GM18502 (cell line): ENCODE results near the gene COIL.

ENCODE experiments used
- ATAC-seq: cut with Tn5 transposase; IDR thresholded peaks from one replicate; pipeline ENCODE4 v1.9.1; 2021; ENCODE audit warnings: mild to moderate bottlenecking; ENCODE audit not compliant: unreplicated experiment, poor library complexity

The COIL gene

GRCh38 chr17:56912105-56912999, 48.5 kb downstream of the COIL start:
- no peak for ATAC-seq

GRCh38 chr17:56910509-56911235, 50.2 kb downstream of the COIL start:
- ATAC-seq = no peak

GRCh38 chr17:56909742-56910508, 50.9 kb downstream of the COIL start:
- ATAC-seq = no peak

GRCh38 chr17:56908001-56908542, 52.8 kb downstream of the COIL start:
- ATAC-seq = peak; percentile 93

GRCh38 chr17:56903560-56903959, 57.3 kb downstream of the COIL start:
- no peak for ATAC-seq

GRCh38 chr17:56902348-56902747, 58.5 kb downstream of the COIL start:
- ATAC-seq = no peak

GRCh38 chr17:56899403-56899802, 61.4 kb downstream of the COIL start:
- ATAC-seq = no peak

- no peak for ATAC-seq
These were observed 62.0 kb downstream of the COIL start for GRCh38 chr17:56898874-56899273.

GRCh38 chr17:56897646-56898424, 63.0 kb downstream of the COIL start:
- peak; percentile 65 for ATAC-seq

- ATAC-seq = no peak
These were observed 63.9 kb downstream of the COIL start for GRCh38 chr17:56896968-56897359.

GRCh38 chr17:56896217-56896967, 64.5 kb downstream of the COIL start:
- ATAC-seq = no peak

GRCh38 chr17:56894859-56895455, 65.9 kb downstream of the COIL start:
- no peak for ATAC-seq

- ATAC-seq = no peak
These were observed 67.3 kb downstream of the COIL start for GRCh38 chr17:56893503-56893902.

GRCh38 chr17:56892333-56892732, 68.5 kb downstream of the COIL start:
- ATAC-seq = no peak

- ATAC-seq = no peak
These were observed 69.1 kb downstream of the COIL start for GRCh38 chr17:56891751-56892150.

- no peak for ATAC-seq
These were observed 69.8 kb downstream of the COIL start for GRCh38 chr17:56890906-56891674.

- ATAC-seq = no peak
These were observed 70.5 kb downstream of the COIL start for GRCh38 chr17:56890390-56890789.
